Erythroblast (primary cell): ENCODE data around the gene TEAD4.

Experiments used
- GATA1 ChIP-seq: IDR thresholded peaks from 2 replicates; pipeline ENCODE4 v1.6.1; 2011; ENCODE audit warnings: low read depth, mild to moderate bottlenecking, control low read depth, low read length, moderate library complexity
- POLR2A ChIP-seq: IDR thresholded peaks from 2 replicates; pipeline ENCODE4 v1.6.1; 2011; ENCODE audit warnings: mild to moderate bottlenecking, low read length

DNA sequence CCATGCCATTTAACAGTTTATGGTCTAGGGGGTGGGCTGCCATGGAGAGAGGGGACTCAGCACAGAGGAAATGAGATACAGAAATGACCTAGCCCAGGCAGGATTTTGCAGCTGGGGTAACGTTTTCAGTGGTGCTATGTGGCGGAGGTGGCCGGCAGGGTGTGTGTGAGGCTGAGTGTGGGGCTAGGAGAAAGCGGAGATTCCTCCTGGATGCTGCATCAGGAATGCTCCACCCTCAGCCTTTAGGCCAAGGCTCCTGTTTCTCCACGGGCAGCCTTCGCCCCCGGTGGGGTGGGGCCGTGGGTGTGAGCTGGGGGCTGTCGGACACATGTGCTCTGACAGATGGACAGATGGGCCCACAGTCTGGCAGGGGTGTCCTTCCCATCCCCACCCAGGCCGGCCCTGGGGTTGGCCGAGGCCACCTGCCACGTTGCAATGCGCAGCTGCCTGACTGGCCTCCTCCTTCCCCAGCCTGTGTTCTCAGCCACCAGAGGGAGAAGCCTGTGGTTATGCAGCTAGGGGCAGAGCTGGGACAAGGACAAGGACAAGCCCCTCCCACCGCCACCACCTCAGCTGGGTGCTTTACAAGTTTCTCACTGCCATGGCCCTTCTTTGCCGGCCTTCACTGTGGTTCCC, 44.3 kb downstream of the TEAD4 start:
- TF ChIP-seq GATA1 (no peak), POLR2A (no peak)
